Effector memory CD8-positive, alpha-beta T cell (primary cell): ENCODE measurements around the gene OR2M2.

Experiments
- ATAC-seq: fragments of 150-1000 bp; cut with Tn5 transposase; replicated peaks from 2 replicates; pipeline ENCODE4 v1.10.0; 2021; ENCODE audit warnings: mild to moderate bottlenecking, moderate library complexity
- DNase-seq, 3 experiments: peaks; one replicate each; pipeline ENCODE4 v3.0.0; 2021
- H3K27ac Mint-ChIP-seq, 2 donors: one replicate each; pipeline ENCODE4 v1.8.0; 2022; ENCODE audit warnings: mild to moderate bottlenecking in 2 of 2, mixed read lengths in 2 of 2, moderate library complexity in 2 of 2
- H3K27me3 Mint-ChIP-seq, 2 donors: one replicate each; pipeline ENCODE4 v1.8.0; 2022; ENCODE audit warnings: mixed read lengths in 2 of 2
- H3K36me3 Mint-ChIP-seq: one replicate; pipeline ENCODE4 v1.8.0; 2022; ENCODE audit warnings: mild to moderate bottlenecking, moderate library complexity, mixed read lengths; ENCODE audit not compliant: insufficient read depth
- H3K4me1 Mint-ChIP-seq, 2 donors: one replicate each; pipeline ENCODE4 v1.8.0; 2022; ENCODE audit warnings: low read depth in 2 of 2, mixed read lengths in 2 of 2
- H3K4me3 Mint-ChIP-seq, 2 donors: one replicate each; pipeline ENCODE4 v1.8.0; 2022; ENCODE audit warnings: mild to moderate bottlenecking in 2 of 2, mixed read lengths in 2 of 2, moderate library complexity in 2 of 2
- H3K9me3 Mint-ChIP-seq, 2 donors: one replicate each; pipeline ENCODE4 v1.8.0; 2022; ENCODE audit warnings: mixed read lengths in 2 of 2

Gene OR2M2

DNA sequence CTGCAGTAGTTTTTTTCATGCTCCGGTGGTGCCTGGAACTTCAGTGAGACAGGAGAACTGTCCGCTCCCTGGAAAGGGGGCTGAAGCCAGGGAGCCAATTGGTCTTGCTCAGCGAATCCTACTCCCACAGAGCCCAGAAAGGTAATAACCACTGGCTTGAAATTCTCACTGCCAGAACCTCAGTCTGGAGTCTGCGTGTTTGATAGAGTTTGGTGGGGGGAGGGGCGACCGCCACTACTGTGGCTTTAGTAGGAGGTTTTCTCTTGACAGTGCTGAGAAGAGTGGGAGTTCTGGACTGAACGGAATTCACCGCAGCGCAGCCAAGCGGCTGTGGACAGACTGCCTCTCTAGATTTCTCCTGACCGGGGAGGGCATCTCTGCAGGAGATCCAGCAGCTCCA is 14.4 kb downstream of the OR2M2 start:
- H3K36me3 Mint-ChIP-seq: no peaks in the 10 kb centered on the region
- no peak for DNase-seq
- H3K4me1 Mint-ChIP-seq: no peaks in the 10 kb centered on the region
- H3K27me3 Mint-ChIP-seq: peaks cover 0 to 9% of the 10 kb centered on the region in 2 donors
- H3K27ac Mint-ChIP-seq: no peak overlapping the region
- peaks cover 8 to 28% of the 10 kb centered on the region in 2 donors for H3K9me3 Mint-ChIP-seq
- no peak for ATAC-seq
- no peak overlapping the region for H3K4me3 Mint-ChIP-seq

DNA sequence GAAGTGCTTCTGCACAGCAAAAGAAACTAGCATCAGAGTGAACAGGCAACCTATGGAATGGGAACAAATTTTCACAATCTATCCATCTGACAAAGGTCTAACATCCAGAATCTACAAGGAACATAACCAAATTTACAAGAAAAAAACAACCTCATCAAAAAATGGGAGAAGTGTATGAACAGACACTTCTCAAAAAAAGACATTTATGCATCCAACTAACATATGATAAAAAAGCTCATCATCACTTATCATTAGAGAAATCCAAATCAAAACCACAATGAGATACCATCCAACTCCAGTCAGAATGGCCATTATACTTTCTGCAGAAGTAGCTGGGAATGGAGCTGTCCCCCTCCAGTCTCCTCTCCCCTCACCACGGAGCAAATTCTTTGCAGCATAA is 19.5 kb downstream of the OR2M2 start:
- Mint-ChIP-seq H3K4me3 (no peak overlapping the region), H3K27ac (no peak overlapping the region), H3K9me3 (peaks cover 7 to 18% of the 10 kb centered on the region in 2 donors), H3K36me3 (peaks cover 3% of the 10 kb centered on the region), H3K4me1 (no peaks in the 10 kb centered on the region), H3K27me3 (no peaks in the 10 kb centered on the region)
- DNase-seq (no peak), ATAC-seq (no peak)

DNA sequence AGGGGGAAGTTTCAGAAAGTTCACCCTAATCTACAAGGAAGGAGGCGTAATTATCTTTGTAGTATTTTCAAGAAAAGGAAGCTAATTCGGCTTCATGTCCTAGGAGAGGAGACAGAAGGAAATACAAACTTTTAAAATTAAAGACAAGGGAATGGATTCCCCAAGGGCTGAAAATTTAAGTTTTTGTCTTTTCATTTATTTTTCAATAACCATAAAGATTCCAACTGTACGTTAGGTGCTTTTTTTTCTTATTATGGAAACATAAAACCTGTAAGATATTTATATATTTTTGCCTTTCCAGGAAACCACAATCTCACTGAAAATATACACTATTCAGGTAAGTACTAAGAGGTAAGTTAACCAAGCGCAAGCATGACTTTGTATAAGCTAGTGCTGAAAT is 22.3 kb downstream of the OR2M2 start, which contains the start of gene OR2M3:
Gene OR2M3, plus strand, starts transcription at position 301 of the 400 bp plus-strand sequence. CDS start 5,803 bp downstream, outside the sequence.
- H3K4me1 Mint-ChIP-seq: no peaks in the 10 kb centered on the region
- ATAC-seq: no peak
- H3K36me3 Mint-ChIP-seq: peaks cover 3% of the 10 kb centered on the region
- peaks cover 2% of the 10 kb centered on the region in 2 donors for H3K9me3 Mint-ChIP-seq
- H3K27me3 Mint-ChIP-seq: no peaks in the 10 kb centered on the region
- DNase-seq: no peak
- H3K27ac Mint-ChIP-seq: no peak within 1 kb of the TSS
- no peak within 1 kb of the TSS for H3K4me3 Mint-ChIP-seq

DNA sequence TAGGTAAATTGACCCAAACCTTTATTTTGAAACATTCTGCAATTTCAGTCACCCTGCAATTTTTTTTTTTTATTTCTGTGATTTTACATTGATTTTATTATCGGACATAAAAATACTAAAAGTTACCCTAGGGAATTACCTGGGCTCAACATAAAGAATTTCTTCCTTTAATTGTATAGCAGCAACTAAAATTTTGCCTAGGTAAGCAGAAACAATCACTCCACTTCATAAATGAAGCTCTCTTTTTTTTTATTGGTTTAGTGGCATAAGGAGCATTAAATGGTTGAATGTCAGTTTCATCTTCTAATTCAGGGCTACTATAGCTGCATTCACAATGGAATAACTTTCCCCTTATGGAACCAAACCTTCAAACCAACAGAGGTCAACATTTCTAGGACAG is 41.3 kb downstream of the OR2M2 start:
- Mint-ChIP-seq H3K4me3 (no peak overlapping the region), H3K9me3 (peaks cover 1 to 3% of the 10 kb centered on the region in 2 donors), H3K4me1 (no peaks in the 10 kb centered on the region), H3K27me3 (no peaks in the 10 kb centered on the region), H3K36me3 (no peaks in the 10 kb centered on the region), H3K27ac (no peak overlapping the region)
- DNase-seq (no peak), ATAC-seq (no peak)

DNA sequence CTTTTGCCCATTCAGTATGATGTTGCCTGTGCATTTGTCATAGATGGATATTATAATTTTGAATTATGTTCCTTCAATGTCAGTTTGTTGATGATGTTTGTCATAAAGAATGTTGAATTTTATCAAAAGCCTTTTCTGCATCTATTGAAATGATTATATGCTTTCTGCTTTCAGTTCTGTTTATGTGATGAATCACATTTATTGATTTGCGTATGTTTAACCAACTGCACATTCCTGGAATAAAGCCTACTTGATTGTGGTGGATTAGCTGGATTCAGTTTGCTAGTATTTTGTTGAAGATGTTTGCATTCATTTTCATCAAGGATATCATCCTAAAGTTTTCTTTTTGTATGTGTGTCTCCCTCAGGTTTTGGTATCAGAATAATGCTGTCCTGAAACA is 50.9 kb downstream of the OR2M2 start:
- ATAC-seq: no peak
- Mint-ChIP-seq H3K4me1 (no peaks in the 10 kb centered on the region), H3K27ac (no peak overlapping the region), H3K9me3 (peaks cover 15 to 25% of the 10 kb centered on the region in 2 donors), H3K4me3 (no peak overlapping the region), H3K36me3 (no peaks in the 10 kb centered on the region), H3K27me3 (no peaks in the 10 kb centered on the region)
- no peak for DNase-seq

DNA sequence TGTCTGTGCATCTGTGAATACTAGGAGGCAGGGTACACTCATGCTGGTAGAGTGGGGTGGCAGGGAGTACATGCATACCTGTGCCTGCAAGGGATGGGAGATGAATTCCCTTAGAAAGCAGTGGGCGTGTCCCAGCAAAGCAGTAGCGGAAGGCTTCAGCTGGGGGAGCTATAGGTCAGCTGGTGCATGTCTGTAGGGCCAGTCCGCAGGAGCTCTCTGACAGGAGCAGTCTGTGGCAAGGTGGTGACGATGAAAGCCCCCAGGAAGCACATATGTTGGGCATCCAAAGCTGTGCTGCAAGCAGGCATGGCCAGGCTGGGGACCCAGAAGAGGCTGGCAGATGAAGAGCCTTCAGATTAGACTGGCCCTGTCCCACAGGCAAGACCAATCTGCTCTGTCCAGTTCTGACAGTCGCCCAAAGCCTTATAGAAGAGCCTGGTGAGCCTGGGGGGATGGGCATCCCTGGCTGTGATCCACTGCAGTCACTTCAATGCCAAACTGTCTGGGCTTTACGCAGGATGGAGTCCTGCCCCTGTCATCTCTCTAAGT is 54.8 kb downstream of the OR2M2 start:
- Mint-ChIP-seq H3K36me3 (no peaks in the 10 kb centered on the region), H3K27me3 (no peaks in the 10 kb centered on the region), H3K27ac (no peak overlapping the region), H3K4me1 (no peaks in the 10 kb centered on the region), H3K9me3 (peaks cover 15 to 25% of the 10 kb centered on the region in 2 donors), H3K4me3 (no peak overlapping the region)
- ATAC-seq (no peak), DNase-seq (no peak)
